Uterus (tissue), 2 donors: ENCODE measurements around the gene PWP1.
"Not testable (repeated sequence)": the region's sequence is repeated elsewhere in the genome, so short reads cannot be mapped to it uniquely, and the experiment has no call there.

Experiments used
- POLR2A ChIP-seq, 2 donors: fragments of 450-650 bp; IDR thresholded peaks; one replicate each; pipeline ENCODE4 v1.6.1; 2016; ENCODE audit warnings: antibody characterized with exemption in 2 of 2, mild to moderate bottlenecking in 1 of 2, moderate library complexity in 1 of 2
- TF ChIP-seq, protein P1 (sequence below), 4 experiments: fragments of 200-600 bp in 2 of 4; fragments of 450-650 bp in 2 of 4; sonication (generic) in 2 of 4; IDR thresholded peaks; one replicate each; pipeline ENCODE4 v1.5.1; 2016 to 2019; ENCODE audit warnings: antibody characterized with exemption in 4 of 4, mild to moderate bottlenecking in 2 of 4, moderate library complexity in 1 of 4

GRCh38 chr12:107695772-107696171, 10.2 kb downstream of the PWP1 start:
- TF ChIP-seq POLR2A (IDR thresholded peaks at IDR 0.05): not testable (repeated sequence)
- TF ChIP-seq, protein P1, sequence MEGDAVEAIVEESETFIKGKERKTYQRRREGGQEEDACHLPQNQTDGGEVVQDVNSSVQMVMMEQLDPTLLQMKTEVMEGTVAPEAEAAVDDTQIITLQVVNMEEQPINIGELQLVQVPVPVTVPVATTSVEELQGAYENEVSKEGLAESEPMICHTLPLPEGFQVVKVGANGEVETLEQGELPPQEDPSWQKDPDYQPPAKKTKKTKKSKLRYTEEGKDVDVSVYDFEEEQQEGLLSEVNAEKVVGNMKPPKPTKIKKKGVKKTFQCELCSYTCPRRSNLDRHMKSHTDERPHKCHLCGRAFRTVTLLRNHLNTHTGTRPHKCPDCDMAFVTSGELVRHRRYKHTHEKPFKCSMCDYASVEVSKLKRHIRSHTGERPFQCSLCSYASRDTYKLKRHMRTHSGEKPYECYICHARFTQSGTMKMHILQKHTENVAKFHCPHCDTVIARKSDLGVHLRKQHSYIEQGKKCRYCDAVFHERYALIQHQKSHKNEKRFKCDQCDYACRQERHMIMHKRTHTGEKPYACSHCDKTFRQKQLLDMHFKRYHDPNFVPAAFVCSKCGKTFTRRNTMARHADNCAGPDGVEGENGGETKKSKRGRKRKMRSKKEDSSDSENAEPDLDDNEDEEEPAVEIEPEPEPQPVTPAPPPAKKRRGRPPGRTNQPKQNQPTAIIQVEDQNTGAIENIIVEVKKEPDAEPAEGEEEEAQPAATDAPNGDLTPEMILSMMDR (IDR thresholded peaks at IDR 0.05): not testable (repeated sequence)
